Upper lobe of right lung (tissue), 1 donor: ENCODE results near the gene TMEM238. TPM values are rescaled to one million over a fixed set of nuclear protein-coding genes. Genes with fewer than 3 reads are reported as not detected.
A peak's percentile ranks its signal among the peaks of the same experiment; 100 is the strongest.

Experiments
- ATAC-seq: fragments of 200-7000 bp; cut with Tn5 transposase; one replicate; pipeline ENCODE4 v1.9.1; 2020; ENCODE audit warnings: mild to moderate bottlenecking, moderate library complexity
- DNase-seq: peaks from one replicate; pipeline ENCODE4 v3.0.0-alpha.2; 2020
- H3K27ac ChIP-seq: fragments of 200-600 bp; one replicate; pipeline ENCODE4 v1.8.0; 2022
- H3K27me3 ChIP-seq: fragments of 200-600 bp; one replicate; pipeline ENCODE4 v1.8.0; 2022; ENCODE audit warnings: mild to moderate bottlenecking
- H3K36me3 ChIP-seq: fragments of 200-600 bp; one replicate; pipeline ENCODE4 v1.8.0; 2022
- H3K4me1 ChIP-seq: fragments of 200-600 bp; one replicate; pipeline ENCODE4 v1.8.0; 2022
- H3K4me3 ChIP-seq: fragments of 200-600 bp; one replicate; pipeline ENCODE4 v1.8.0; 2022; ENCODE audit warnings: mild to moderate bottlenecking
- H3K9me3 ChIP-seq: fragments of 200-600 bp; one replicate; pipeline ENCODE4 v1.8.0; 2022
- intact Hi-C: fragments of 100-400 bp; cut with DNase I; formaldehyde crosslinking; loops from one replicate; pipeline ENCODE4 v1.11.0; 2022
- total RNA-seq: library from RNA; stranded (reverse); fragmentation: NEBNext Ultra II Directional; extraction: Animal tissue kit (Norgen Biotek cat#: 25700); gene quantifications from one replicate; pipeline ENCODE4 v1.2.1, GENCODE V29; 2021
- TF ChIP-seq, protein P1 (sequence below): fragments of 200-600 bp; IDR thresholded peaks from one replicate; pipeline ENCODE4 v1.8.0; 2022; ENCODE audit warnings: antibody characterized with exemption
- donor health status: DM: no; HTN: yes; CAD: no; lungs with severe emphysema.

TMEM238 gene
- total RNA-seq, 1 donor from 2014 or later: 19.8 TPM

DNA sequence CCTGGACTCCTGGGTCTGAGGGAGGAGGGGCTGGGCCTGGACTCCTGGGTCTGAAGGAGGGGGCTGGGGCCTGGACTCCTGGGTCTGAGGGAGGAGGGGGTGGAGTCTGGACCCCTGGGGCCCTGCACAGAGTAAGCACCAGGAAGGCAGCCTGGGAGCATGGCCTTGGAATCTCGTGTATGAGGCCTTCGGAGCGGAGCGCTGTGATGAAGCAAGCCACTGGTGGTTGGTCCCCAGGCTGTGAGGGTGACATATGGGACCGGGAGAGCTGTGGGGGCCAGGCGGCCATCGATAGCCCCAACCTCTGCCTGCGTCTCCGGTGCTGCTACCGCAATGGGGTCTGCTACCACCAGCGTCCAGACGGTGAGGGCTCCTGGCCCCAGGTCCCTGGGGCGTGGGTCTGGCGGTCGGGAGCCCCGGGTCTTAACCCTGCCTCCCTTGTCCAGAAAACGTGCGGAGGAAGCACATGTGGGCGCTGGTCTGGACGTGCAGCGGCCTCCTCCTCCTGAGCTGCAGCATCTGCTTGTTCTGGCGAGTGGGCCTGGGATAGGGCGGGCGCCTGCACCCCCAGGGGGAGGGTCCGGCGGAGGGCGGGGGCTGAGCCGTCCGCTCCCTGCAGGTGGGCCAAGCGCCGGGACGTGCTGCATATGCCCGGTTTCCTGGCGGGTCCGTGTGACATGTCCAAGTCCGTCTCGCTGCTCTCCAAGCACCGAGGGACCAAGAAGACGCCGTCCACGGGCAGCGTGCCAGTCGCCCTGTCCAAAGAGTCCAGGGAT, 6.5 kb downstream of the TMEM238 start:
- DNase-seq: no peak
- TF ChIP-seq, protein P1, sequence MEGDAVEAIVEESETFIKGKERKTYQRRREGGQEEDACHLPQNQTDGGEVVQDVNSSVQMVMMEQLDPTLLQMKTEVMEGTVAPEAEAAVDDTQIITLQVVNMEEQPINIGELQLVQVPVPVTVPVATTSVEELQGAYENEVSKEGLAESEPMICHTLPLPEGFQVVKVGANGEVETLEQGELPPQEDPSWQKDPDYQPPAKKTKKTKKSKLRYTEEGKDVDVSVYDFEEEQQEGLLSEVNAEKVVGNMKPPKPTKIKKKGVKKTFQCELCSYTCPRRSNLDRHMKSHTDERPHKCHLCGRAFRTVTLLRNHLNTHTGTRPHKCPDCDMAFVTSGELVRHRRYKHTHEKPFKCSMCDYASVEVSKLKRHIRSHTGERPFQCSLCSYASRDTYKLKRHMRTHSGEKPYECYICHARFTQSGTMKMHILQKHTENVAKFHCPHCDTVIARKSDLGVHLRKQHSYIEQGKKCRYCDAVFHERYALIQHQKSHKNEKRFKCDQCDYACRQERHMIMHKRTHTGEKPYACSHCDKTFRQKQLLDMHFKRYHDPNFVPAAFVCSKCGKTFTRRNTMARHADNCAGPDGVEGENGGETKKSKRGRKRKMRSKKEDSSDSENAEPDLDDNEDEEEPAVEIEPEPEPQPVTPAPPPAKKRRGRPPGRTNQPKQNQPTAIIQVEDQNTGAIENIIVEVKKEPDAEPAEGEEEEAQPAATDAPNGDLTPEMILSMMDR: no peak
- intact Hi-C loops: no loop called here
- Histone ChIP-seq H3K27me3 (peaks cover 32% of the 10 kb centered on the region), H3K4me1 (no peaks in the 10 kb centered on the region), H3K9me3 (no peaks in the 10 kb centered on the region), H3K27ac (no peak overlapping the region), H3K36me3 (no peaks in the 10 kb centered on the region), H3K4me3 (no peak overlapping the region)
- ATAC-seq: no peak

- peaks cover 44% of the 10 kb centered on the region for H3K27me3 ChIP-seq
- H3K27ac ChIP-seq: no peak within 1 kb of the TSS
- no peak within 1 kb of the TSS for H3K4me3 ChIP-seq
- DNase-seq: no peak
- H3K9me3 ChIP-seq: no peaks in the 10 kb centered on the region
- TF ChIP-seq, protein P1: no peak
- no peak for ATAC-seq
- no peaks in the 10 kb centered on the region for H3K4me1 ChIP-seq
- intact Hi-C loops: no loop called here
- H3K36me3 ChIP-seq: no peaks in the 10 kb centered on the region
Measured at GRCh38 chr19:55376241-55376933, 7.7 kb downstream of the TMEM238 start, which contains the start of gene TMEM190. TMEM190 (plus strand) TSS chr19:55376826; CDS start chr19:55376854, 28 bp downstream.

GRCh38 chr19:55373993-55374757, 9.9 kb downstream of the TMEM238 start:
- H3K27ac ChIP-seq: no peak overlapping the region
- H3K9me3 ChIP-seq: no peaks in the 10 kb centered on the region
- no peaks in the 10 kb centered on the region for H3K36me3 ChIP-seq
- TF ChIP-seq, protein P1: no peak
- DNase-seq (no peak), ATAC-seq (peak; percentile 5)
- no peak overlapping the region for H3K4me3 ChIP-seq
- H3K27me3 ChIP-seq: peaks cover 63% of the 10 kb centered on the region
- intact Hi-C loops: no loop called here
- H3K4me1 ChIP-seq: peaks cover 1% of the 10 kb centered on the region

GRCh38 chr19:55373306-55373992, 10.6 kb downstream of the TMEM238 start:
- Histone ChIP-seq H3K27ac (no peak overlapping the region), H3K9me3 (no peaks in the 10 kb centered on the region), H3K4me3 (no peak overlapping the region), H3K36me3 (no peaks in the 10 kb centered on the region), H3K27me3 (peaks cover 70% of the 10 kb centered on the region), H3K4me1 (peaks cover 5% of the 10 kb centered on the region)
- no peak for DNase-seq
- intact Hi-C loops: no loop called here
- TF ChIP-seq, protein P1: no peak
- ATAC-seq: no peak

- Histone ChIP-seq H3K4me3 (no peak overlapping the region), H3K36me3 (no peaks in the 10 kb centered on the region), H3K27me3 (peaks cover 76% of the 10 kb centered on the region), H3K27ac (no peak overlapping the region), H3K4me1 (peaks cover 5% of the 10 kb centered on the region), H3K9me3 (no peaks in the 10 kb centered on the region)
- DNase-seq (no peak), ATAC-seq (no peak)
- TF ChIP-seq, protein P1: no peak
- intact Hi-C loops: no loop called here
Measured at GRCh38 chr19:55372316-55373081, 11.6 kb downstream of the TMEM238 start.
